Activated CD4-positive, alpha-beta T cell treated with anti-CD3 and anti-CD28 coated beads, Interleukin-2, amount 50 U/mL, for 24 hours (primary cell): ENCODE data around the gene C1orf35.
"Not testable (repeated sequence)": the region's sequence is repeated elsewhere in the genome, so short reads cannot be mapped to it uniquely, and the experiment has no call there.

Experiments used
- DNase-seq, 2 donors: peaks; one replicate each; pipeline ENCODE4 v3.0.0-alpha.2; 2020; ENCODE audit warnings: low read depth in 1 of 2, low spot score in 1 of 2

C1orf35 gene

GRCh38 chr1:228142701-228143136 lies 39.6 kb upstream of the C1orf35 start:
- DNase-seq, result no peak

- DNase-seq, result no peak
Observed at GRCh38 chr1:228142155-228142691, 39.1 kb upstream of the C1orf35 start.

GRCh38 chr1:228141226-228142044 lies 38.3 kb upstream of the C1orf35 start:
- no peak for DNase-seq

- no peak for DNase-seq
Observed at GRCh38 chr1:228140724-228141225, 37.6 kb upstream of the C1orf35 start.

GRCh38 chr1:228139931-228140723 lies 37.0 kb upstream of the C1orf35 start, which contains the start of gene GUK1:
TSS of gene GUK1 (plus strand) at chr1:228140279. CDS start at chr1:228140303, 24 bp downstream.
- DNase-seq, result peak; percentile 99 to 100

- DNase-seq, result no peak
Observed at GRCh38 chr1:228139406-228139930, 36.3 kb upstream of the C1orf35 start.

GRCh38 chr1:228136901-228137300 lies 33.8 kb upstream of the C1orf35 start:
- DNase-seq, result no peak

- no peak for DNase-seq
Observed at GRCh38 chr1:228134591-228134990, 31.5 kb upstream of the C1orf35 start.

- no peak for DNase-seq
Observed at GRCh38 chr1:228131766-228132165, 28.6 kb upstream of the C1orf35 start.

- DNase-seq, result no peak
Observed at GRCh38 chr1:228125185-228125584, 22.1 kb upstream of the C1orf35 start.

GRCh38 chr1:228123505-228123904 lies 20.4 kb upstream of the C1orf35 start:
- no peak for DNase-seq

- DNase-seq, result no peak
Observed at GRCh38 chr1:228122921-228123441, 19.9 kb upstream of the C1orf35 start.

GRCh38 chr1:228120857-228121489 lies 17.8 kb upstream of the C1orf35 start:
- no peak for DNase-seq

- DNase-seq, result no peak
Observed at GRCh38 chr1:228120351-228120750, 17.2 kb upstream of the C1orf35 start.

- DNase-seq, result no peak
Observed at GRCh38 chr1:228118040-228118439, 14.9 kb upstream of the C1orf35 start.

- no peak for DNase-seq
Observed at GRCh38 chr1:228117335-228117734, 14.2 kb upstream of the C1orf35 start.

GRCh38 chr1:228114827-228115226 lies 11.7 kb upstream of the C1orf35 start:
- DNase-seq, result no peak

GRCh38 chr1:228112617-228113016 lies 9.5 kb upstream of the C1orf35 start:
- DNase-seq, result no peak

GRCh38 chr1:228112167-228112566 lies 9.0 kb upstream of the C1orf35 start:
- DNase-seq, result no peak

GRCh38 chr1:228111315-228111714 lies 8.2 kb upstream of the C1orf35 start:
- not testable (repeated sequence) for DNase-seq

- DNase-seq, result no peak
Observed at GRCh38 chr1:228110556-228110955, 7.4 kb upstream of the C1orf35 start.
